OCI-LY7 (cell line): ENCODE data around the gene WWTR1. TPM values are rescaled to one million over a fixed set of nuclear protein-coding genes. Genes with fewer than 3 reads are reported as not detected.

ENCODE experiments used
- BruUV-seq: library from RNA; stranded (reverse); fragments of 400-500 nt; replicated peaks from 2 replicates; lab custom pipeline; 2021; lab: Mats Ljungman, UMichigan
- CTCF ChIA-PET: fragments of 300-600 bp; sonication (Branson Sonifier 250); formaldehyde crosslinking; loops from one replicate; lab custom pipeline; 2022; ENCODE audit warnings: antibody characterized with exemption; ENCODE audit not compliant: unreplicated experiment; lab: Charles Lee
- POLR2A ChIA-PET: fragments of 300-600 bp; sonication (Branson Sonifier 250); formaldehyde crosslinking; loops from one replicate; lab custom pipeline; 2022; ENCODE audit warnings: antibody characterized with exemption; lab: Charles Lee
- DNase-seq: peaks from one replicate; pipeline ENCODE4 v3.0.0-alpha.2; 2015; ENCODE audit warnings: low spot score
- H2AFZ ChIP-seq: fragments of 200-600 bp; sonication (generic), shearing (Covaris generic); 2 replicates; pipeline ENCODE4 v1.6.1; 2014; ENCODE audit warnings: mild to moderate bottlenecking, antibody characterized with exemption, low read length, moderate library complexity
- H3K27ac ChIP-seq: fragments of 200-600 bp; sonication (generic); 2 replicates; pipeline ENCODE4 v1.5.1; 2014; ENCODE audit warnings: mixed run types, low read depth, mild to moderate bottlenecking, moderate library complexity, low read length, inconsistent platforms; ENCODE audit not compliant: poor library complexity, severe bottlenecking
- H3K36me3 ChIP-seq: fragments of 200-600 bp; sonication (generic); 2 replicates; pipeline ENCODE4 v1.6.1; 2014; ENCODE audit warnings: mild to moderate bottlenecking, antibody characterized with exemption, low read length, moderate library complexity, mixed read lengths; ENCODE audit not compliant: insufficient read depth
- H3K4me1 ChIP-seq: fragments of 200-600 bp; sonication (generic); 2 replicates; pipeline ENCODE4 v1.5.1; 2014; ENCODE audit warnings: mild to moderate bottlenecking, low read length; ENCODE audit not compliant: insufficient read depth, poor library complexity, severe bottlenecking
- H3K4me2 ChIP-seq: fragments of 200-600 bp; sonication (generic); 2 replicates; pipeline ENCODE4 v1.6.1; 2014; ENCODE audit warnings: mild to moderate bottlenecking, low read length
- H3K4me3 ChIP-seq: fragments of 200-600 bp; sonication (generic); 2 replicates; pipeline ENCODE4 v1.5.1; 2014; ENCODE audit warnings: mild to moderate bottlenecking, low read depth, low read length; ENCODE audit not compliant: poor library complexity, severe bottlenecking
- H3K79me2 ChIP-seq: fragments of 200-600 bp; sonication (generic); 2 replicates; pipeline ENCODE4 v1.6.1; 2016; ENCODE audit warnings: low read depth, mild to moderate bottlenecking, low read length, moderate library complexity, mixed read lengths; ENCODE audit not compliant: insufficient read depth
- H3K9me2 ChIP-seq: fragments of 200-600 bp; sonication (generic); 2 replicates; pipeline ENCODE4 v1.6.1; 2016; ENCODE audit warnings: mild to moderate bottlenecking, low read length, mixed read lengths; ENCODE audit not compliant: insufficient read depth
- H3K9me3 ChIP-seq: fragments of 200-600 bp; sonication (generic); 2 replicates; pipeline ENCODE4 v1.6.1; 2014; ENCODE audit warnings: mild to moderate bottlenecking, mixed run types, low read length, mixed read lengths
- H4K20me1 ChIP-seq: fragments of 200-600 bp; sonication (generic); 2 replicates; pipeline ENCODE4 v1.6.1; 2014; ENCODE audit warnings: mild to moderate bottlenecking, antibody characterized with exemption, low read length, moderate library complexity, mixed read lengths; ENCODE audit not compliant: insufficient read depth
- EZH2phosphoT487 ChIP-seq: fragments of 200-600 bp; sonication (generic); IDR thresholded peaks from 2 replicates; pipeline ENCODE4 v1.6.1; 2018; ENCODE audit warnings: low read depth, borderline replicate concordance, mild to moderate bottlenecking, mixed run types, antibody characterized with exemption, low read length, moderate library complexity, mixed read lengths
- intact Hi-C: fragments of 100-400 bp; cut with micrococcal nuclease; formaldehyde crosslinking; loops from one replicate; pipeline ENCODE4 v1.10.0; 2022; ENCODE audit not compliant: unreplicated experiment
- total RNA-seq, 2 experiments: library from RNA; depleted of rRNA in 1 of 2; stranded (reverse); fragments of >200 nt in 1 of 2; shearing (Covaris generic) in 1 of 2; gene quantifications; 2 replicates each; pipeline ENCODE4 v1.2.3, GENCODE V29; 2014 to 2022
- TF ChIP-seq, protein P1 (sequence below): fragments of 200-600 bp; sonication (generic); conservative IDR thresholded peaks from 2 replicates; pipeline ENCODE4 v1.5.1; 2014; ENCODE audit warnings: mild to moderate bottlenecking, antibody characterized with exemption, low read length, moderate library complexity, mixed read lengths

Gene WWTR1
- total RNA-seq, 2 experiments from 2014 or later, result 0.15 TPM; not detected in 1

DNA sequence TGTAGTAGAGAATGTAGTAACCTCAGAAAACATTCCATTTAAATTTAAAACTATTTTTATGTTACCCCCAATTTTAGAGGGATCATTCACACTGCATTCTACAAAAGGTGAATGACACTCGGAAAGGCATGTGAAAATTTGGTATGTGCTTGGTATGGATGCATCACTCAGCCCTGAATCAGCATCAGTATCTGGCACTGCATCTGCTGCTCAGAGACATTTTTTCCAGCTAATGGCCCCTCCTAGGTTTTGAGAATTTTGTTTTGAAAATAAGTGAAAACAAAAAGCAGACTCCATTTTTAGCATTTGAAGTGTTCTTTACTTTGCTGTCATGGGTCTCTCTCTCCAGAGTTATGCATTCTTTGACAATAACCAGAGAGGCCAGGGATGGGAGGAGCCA lies 15.6 kb upstream of the WWTR1 start:
- no peak overlapping the region for H3K27ac ChIP-seq
- TF ChIP-seq EZH2phosphoT487, result no peak
- TF ChIP-seq, protein P1, sequence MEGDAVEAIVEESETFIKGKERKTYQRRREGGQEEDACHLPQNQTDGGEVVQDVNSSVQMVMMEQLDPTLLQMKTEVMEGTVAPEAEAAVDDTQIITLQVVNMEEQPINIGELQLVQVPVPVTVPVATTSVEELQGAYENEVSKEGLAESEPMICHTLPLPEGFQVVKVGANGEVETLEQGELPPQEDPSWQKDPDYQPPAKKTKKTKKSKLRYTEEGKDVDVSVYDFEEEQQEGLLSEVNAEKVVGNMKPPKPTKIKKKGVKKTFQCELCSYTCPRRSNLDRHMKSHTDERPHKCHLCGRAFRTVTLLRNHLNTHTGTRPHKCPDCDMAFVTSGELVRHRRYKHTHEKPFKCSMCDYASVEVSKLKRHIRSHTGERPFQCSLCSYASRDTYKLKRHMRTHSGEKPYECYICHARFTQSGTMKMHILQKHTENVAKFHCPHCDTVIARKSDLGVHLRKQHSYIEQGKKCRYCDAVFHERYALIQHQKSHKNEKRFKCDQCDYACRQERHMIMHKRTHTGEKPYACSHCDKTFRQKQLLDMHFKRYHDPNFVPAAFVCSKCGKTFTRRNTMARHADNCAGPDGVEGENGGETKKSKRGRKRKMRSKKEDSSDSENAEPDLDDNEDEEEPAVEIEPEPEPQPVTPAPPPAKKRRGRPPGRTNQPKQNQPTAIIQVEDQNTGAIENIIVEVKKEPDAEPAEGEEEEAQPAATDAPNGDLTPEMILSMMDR, result no peak
- intact Hi-C loops, result no loop called here
- H3K4me3 ChIP-seq, result no peak overlapping the region
- H3K36me3 ChIP-seq, result no peaks in the 10 kb centered on the region
- no peaks in the 10 kb centered on the region for H3K79me2 ChIP-seq
- ChIA-PET POLR2A (no interaction called here), CTCF (no interaction called here)
- no peaks in the 10 kb centered on the region for H3K9me3 ChIP-seq
- no peaks in the 10 kb centered on the region for H4K20me1 ChIP-seq
- BruUV-seq, result no TSS peak
- no peak overlapping the region for H2AFZ ChIP-seq
- no peak overlapping the region for H3K4me2 ChIP-seq
- H3K9me2 ChIP-seq, result no peaks in the 10 kb centered on the region
- H3K4me1 ChIP-seq, result no peaks in the 10 kb centered on the region
- DNase-seq, result no peak

DNA sequence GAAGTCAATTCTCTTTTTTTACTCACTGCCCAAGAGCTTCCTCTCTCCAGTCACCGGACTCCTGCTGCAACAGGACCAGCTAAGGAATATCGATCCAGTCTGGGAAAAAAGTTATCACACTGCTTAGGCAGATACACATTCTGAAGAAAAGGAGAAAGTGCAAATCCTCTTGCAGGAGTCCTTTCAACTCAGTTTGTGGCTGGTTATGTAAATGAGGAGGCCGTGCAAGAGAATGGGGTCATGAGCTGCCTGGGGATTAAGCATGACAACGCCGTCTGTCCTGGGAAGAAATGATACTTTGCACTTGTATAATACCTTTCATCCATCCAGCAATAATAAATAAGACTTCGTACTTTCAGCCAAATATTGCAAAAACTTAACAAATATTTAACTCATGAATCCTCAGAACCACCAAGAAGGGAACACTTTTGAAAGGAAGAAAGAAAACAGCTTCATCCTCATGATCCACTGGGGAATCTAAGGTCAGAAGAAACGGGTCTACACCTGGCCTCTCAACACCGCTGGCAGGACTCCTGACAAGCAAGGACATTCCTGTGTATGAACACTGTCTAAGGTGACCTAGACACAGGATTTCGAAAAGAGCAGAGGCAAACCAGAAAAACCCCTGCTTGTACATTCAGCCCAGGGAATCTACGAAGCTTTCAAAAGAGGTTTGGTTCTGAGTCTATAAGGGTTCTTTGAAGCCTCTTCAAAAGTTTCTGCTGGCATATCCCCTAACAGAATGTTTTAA lies 13.1 kb upstream of the WWTR1 start:
- Histone ChIP-seq H4K20me1 (no peaks in the 10 kb centered on the region), H3K36me3 (no peaks in the 10 kb centered on the region), H3K79me2 (no peaks in the 10 kb centered on the region), H3K27ac (no peak overlapping the region), H3K4me3 (no peak overlapping the region), H2AFZ (no peak overlapping the region), H3K4me1 (no peaks in the 10 kb centered on the region), H3K4me2 (no peak overlapping the region), H3K9me2 (no peaks in the 10 kb centered on the region), H3K9me3 (no peaks in the 10 kb centered on the region)
- ChIA-PET CTCF (no interaction called here), POLR2A (interaction anchor here (1.1 to 1.6 kb wide), 3 partner anchors 10 to 24 kb away, joined by 4 to 5 read pairs (median 4); no protein-coding TSS in a partner anchor)
- DNase-seq, result no peak
- intact Hi-C loops, result no loop called here
- no TSS peak for BruUV-seq
- TF ChIP-seq, protein P1, result no peak
- no peak for TF ChIP-seq EZH2phosphoT487

DNA sequence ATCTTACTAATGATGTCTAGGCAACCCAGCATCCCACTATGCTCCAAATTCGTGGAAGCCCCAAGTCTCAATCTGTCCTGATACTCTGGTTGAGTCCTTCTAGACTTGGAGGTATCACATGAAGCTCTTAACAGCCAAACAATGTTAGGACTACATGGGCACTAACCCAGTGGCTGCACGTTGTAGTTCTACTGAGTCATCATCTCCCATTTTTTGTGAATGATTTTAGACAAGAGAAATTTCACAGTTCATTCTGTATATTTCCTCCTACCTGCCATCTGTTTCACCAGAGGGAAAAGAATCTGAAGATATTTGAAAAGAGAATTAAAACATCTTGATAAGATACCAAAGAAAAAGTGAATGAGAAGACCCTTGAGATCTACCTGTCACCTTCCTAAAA lies 9.8 kb upstream of the WWTR1 start:
- Histone ChIP-seq H4K20me1 (no peaks in the 10 kb centered on the region), H3K4me2 (no peak overlapping the region), H3K4me3 (no peak overlapping the region), H3K79me2 (no peaks in the 10 kb centered on the region), H3K4me1 (no peaks in the 10 kb centered on the region), H3K9me3 (no peaks in the 10 kb centered on the region), H3K9me2 (no peaks in the 10 kb centered on the region), H3K36me3 (no peaks in the 10 kb centered on the region), H2AFZ (no peak overlapping the region), H3K27ac (no peak overlapping the region)
- intact Hi-C loops, result no loop called here
- no peak for DNase-seq
- ChIA-PET CTCF (no interaction called here), POLR2A (no interaction called here)
- no TSS peak for BruUV-seq
- TF ChIP-seq, protein P1, result no peak
- no peak for TF ChIP-seq EZH2phosphoT487
